PFSK-1 (cell line): ENCODE data around the gene YBX3.

Experiments
- POLR2AphosphoS5 ChIP-seq: IDR thresholded peaks from 2 replicates; pipeline ENCODE4 v1.6.1; 2012; ENCODE audit warnings: low read depth, mild to moderate bottlenecking, control low read depth, low read length, moderate library complexity
- REST ChIP-seq, 2 experiments: IDR thresholded peaks; 2 replicates each; pipeline versions ENCODE4 v1.6.1 to v1.8.0; 2011 to 2012; ENCODE audit warnings: low read depth in 2 of 2, low read length in 2 of 2, control low read depth in 1 of 2, inconsistent platforms in 1 of 2, mild to moderate bottlenecking in 1 of 2, moderate library complexity in 1 of 2; ENCODE audit not compliant: insufficient read depth in 1 of 2
- SIN3A ChIP-seq: IDR thresholded peaks from 2 replicates; pipeline ENCODE4 v1.6.1; 2012; ENCODE audit warnings: mild to moderate bottlenecking, low read length, moderate library complexity, borderline replicate concordance; ENCODE audit not compliant: insufficient read depth
- TAF1 ChIP-seq: IDR thresholded peaks from 2 replicates; pipeline ENCODE4 v1.6.1; 2012; ENCODE audit warnings: low read length, control low read depth, borderline replicate concordance; ENCODE audit not compliant: insufficient read depth

GRCh38 chr12:10673659-10674384 is 49.3 kb downstream of the YBX3 start, which contains the start of gene STYK1:
- TF ChIP-seq SIN3A = no peak
- TF ChIP-seq TAF1 = no peak
- no peak for TF ChIP-seq REST (IDR thresholded peaks at IDR 0.05; ENCODE audit: insufficient read depth in 1 of 2, low read depth in 2 of 2, low read length in 2 of 2)
- no peak for TF ChIP-seq POLR2AphosphoS5
